Keratinocyte (primary cell): ENCODE data around the gene ANKRD40. TPM values are rescaled to one million over a fixed set of nuclear protein-coding genes. Genes with fewer than 3 reads are reported as not detected.

ENCODE experiments used
- DNase-seq: peaks from one replicate; pipeline ENCODE4 v3.0.0-alpha.2; 2011; ENCODE audit warnings: low read depth, missing footprints, low spot score
- FAIRE-seq: peaks from 2 replicates; lab custom pipeline; 2011; peaks lifted over from hg19 to GRCh38; lab: Jason Lieb, UNC
- H2AFZ ChIP-seq: 2 replicates; pipeline ENCODE4 v1.6.0; 2012; ENCODE audit warnings: low read length, control low read depth, inconsistent platforms; ENCODE audit not compliant: control insufficient read depth
- H3K27ac ChIP-seq: 2 replicates; pipeline ENCODE4 v1.5.1; 2011; ENCODE audit warnings: low read length; ENCODE audit not compliant: control insufficient read depth, insufficient read depth
- H3K27me3 ChIP-seq: 3 replicates; pipeline ENCODE4 v1.6.0; 2011; ENCODE audit warnings: low read length; ENCODE audit not compliant: control insufficient read depth, insufficient read depth; ENCODE audit errors: extremely low read depth
- H3K36me3 ChIP-seq, 2 experiments: 2 replicates in 1 of 2; 3 replicates in 1 of 2; pipeline ENCODE4 v1.5.1; 2011; ENCODE audit warnings: low read length in 2 of 2, mild to moderate bottlenecking in 1 of 2; ENCODE audit not compliant: control insufficient read depth in 2 of 2, insufficient read depth in 2 of 2; ENCODE audit errors: extremely low read depth in 1 of 2
- H3K4me1 ChIP-seq: 3 replicates; pipeline ENCODE4 v1.5.1; 2011; ENCODE audit warnings: low read length; ENCODE audit not compliant: control insufficient read depth, insufficient read depth; ENCODE audit errors: extremely low read depth
- H3K4me2 ChIP-seq: 3 replicates; pipeline ENCODE4 v1.6.0; 2011; ENCODE audit warnings: low read depth, low read length; ENCODE audit not compliant: control insufficient read depth, insufficient read depth; ENCODE audit errors: extremely low read depth
- H3K4me3 ChIP-seq, 3 experiments: fragments of 200-600 bp in 1 of 3; sonication (generic) in 1 of 3; 2 replicates in 2 of 3; 3 replicates in 1 of 3; pipeline ENCODE4 v1.5.1; 2011 to 2016; ENCODE audit warnings: low read length in 3 of 3, mild to moderate bottlenecking in 3 of 3, control low read depth in 2 of 3, inconsistent platforms in 1 of 3, low read depth in 1 of 3, mixed read lengths in 1 of 3, mixed run types in 1 of 3, moderate library complexity in 1 of 3; ENCODE audit not compliant: control insufficient read depth in 2 of 3, insufficient read depth in 2 of 3; ENCODE audit errors: extremely low read depth in 1 of 3
- H3K79me2 ChIP-seq: 2 replicates; pipeline ENCODE4 v1.6.0; 2012; ENCODE audit warnings: low read length; ENCODE audit not compliant: control insufficient read depth, insufficient read depth
- H3K9ac ChIP-seq: 3 replicates; pipeline ENCODE4 v1.6.0; 2011; ENCODE audit warnings: low read length; ENCODE audit not compliant: control insufficient read depth, insufficient read depth; ENCODE audit errors: extremely low read depth
- H3K9me1 ChIP-seq: 3 replicates; pipeline ENCODE4 v1.6.0; 2011; ENCODE audit warnings: low read length; ENCODE audit not compliant: control insufficient read depth, insufficient read depth; ENCODE audit errors: extremely low read depth
- H3K9me3 ChIP-seq: 2 replicates; pipeline ENCODE4 v1.5.1; 2012; ENCODE audit warnings: low read depth, low read length; ENCODE audit not compliant: control insufficient read depth
- H4K20me1 ChIP-seq: 3 replicates; pipeline ENCODE4 v1.6.0; 2011; ENCODE audit warnings: low read length; ENCODE audit not compliant: control insufficient read depth, insufficient read depth; ENCODE audit errors: extremely low read depth
- CTCF ChIP-seq, 3 experiments: IDR thresholded peaks in 1 of 3; conservative IDR thresholded peaks in 1 of 3; optimal IDR thresholded peaks in 1 of 3; 2 replicates in 2 of 3; 3 replicates in 1 of 3; pipeline versions ENCODE3 to v1.5.1; 2011; ENCODE audit warnings: low read length in 3 of 3, mild to moderate bottlenecking in 3 of 3, moderate library complexity in 2 of 3, control low read depth in 1 of 3, inconsistent platforms in 1 of 3; ENCODE audit not compliant: insufficient read depth in 2 of 3; ENCODE audit errors: extremely low read depth in 1 of 3
- EZH2 ChIP-seq: IDR thresholded peaks from one replicate; pipeline ENCODE4 v1.6.1; 2012; ENCODE audit warnings: inconsistent platforms, mild to moderate bottlenecking, low read length, moderate library complexity
- dilution Hi-C: fragments of 300-500 bp; cut with MboI; formaldehyde crosslinking; loops from one replicate; pipeline ENCODE4 v1.7.0; 2020; ENCODE audit warnings: low sequenced_read_pairs; ENCODE audit not compliant: extremely low pct_ligation_motif_present
- polyA plus RNA-seq, 5 experiments: library from polyadenylated mRNA; depleted of rRNA in 3 of 5; stranded (reverse) in 3 of 5; stranded (forward) in 1 of 5; unstranded in 1 of 5; fragments of >200 nt; gene quantifications; 1 replicate in 1 of 5; 2 replicates in 3 of 5; 3 replicates in 1 of 5; pipeline versions ENCODE4 v1.2.1 to v1.2.3, GENCODE V29; 2011 to 2012; ENCODE audit warnings: missing spikeins in 2 of 5, low read depth in 1 of 5, low replicate concordance in 1 of 5

ANKRD40 gene
- polyA plus RNA-seq, 1 donor (not counting 4 experiments of a cell fraction or from before 2014, with no cell fraction given), result 32.7 TPM

GRCh38 chr17:50659179-50659578 is 48.5 kb downstream of the ANKRD40 start:
- TF ChIP-seq EZH2, result no peak
- no peak for TF ChIP-seq CTCF (optimal IDR thresholded peaks at IDR 0.05 in 1 of 3, IDR thresholded peaks at IDR 0.05 in 1 of 3, conservative IDR thresholded peaks at IDR 0.05 in 1 of 3; ENCODE audit: extremely low read depth in 1 of 3, insufficient read depth in 2 of 3, low read length in 3 of 3)
- no peak overlapping the region for H3K4me3 ChIP-seq
- H3K27ac ChIP-seq, result no peak overlapping the region
- no peaks in the 10 kb centered on the region for H3K79me2 ChIP-seq
- H3K9ac ChIP-seq, result no peak overlapping the region
- peaks cover 0 to 17% of the 10 kb centered on the region in 2 experiments for H3K36me3 ChIP-seq
- H3K9me3 ChIP-seq, result no peaks in the 10 kb centered on the region
- no peaks in the 10 kb centered on the region for H3K9me1 ChIP-seq
- no peaks in the 10 kb centered on the region for H3K27me3 ChIP-seq
- no peak overlapping the region for H3K4me2 ChIP-seq
- no peak overlapping the region for H2AFZ ChIP-seq
- dilution Hi-C loops, result no loop called here
- FAIRE-seq (no peak), DNase-seq (no peak)
- H3K4me1 ChIP-seq, result peaks cover 28% of the 10 kb centered on the region
- H4K20me1 ChIP-seq, result no peaks in the 10 kb centered on the region

GRCh38 chr17:50658616-50659015 is 49.1 kb downstream of the ANKRD40 start:
- H3K4me2 ChIP-seq, result no peak overlapping the region
- no peaks in the 10 kb centered on the region for H3K9me1 ChIP-seq
- no peak overlapping the region for H3K4me3 ChIP-seq
- dilution Hi-C loops, result no loop called here
- H3K27ac ChIP-seq, result no peak overlapping the region
- no peaks in the 10 kb centered on the region for H3K27me3 ChIP-seq
- FAIRE-seq, result no peak
- peaks cover 0 to 15% of the 10 kb centered on the region in 2 experiments for H3K36me3 ChIP-seq
- no peaks in the 10 kb centered on the region for H3K79me2 ChIP-seq
- H2AFZ ChIP-seq, result no peak overlapping the region
- H3K4me1 ChIP-seq, result peaks cover 28% of the 10 kb centered on the region
- H3K9ac ChIP-seq, result no peak overlapping the region
- H4K20me1 ChIP-seq, result no peaks in the 10 kb centered on the region
- TF ChIP-seq EZH2 (no peak), CTCF (optimal IDR thresholded peaks at IDR 0.05 in 1 of 3, IDR thresholded peaks at IDR 0.05 in 1 of 3, conservative IDR thresholded peaks at IDR 0.05 in 1 of 3; ENCODE audit: extremely low read depth in 1 of 3, insufficient read depth in 2 of 3, low read length in 3 of 3) (no peak)
- no peak for DNase-seq
- no peaks in the 10 kb centered on the region for H3K9me3 ChIP-seq
